Melanocyte of skin (primary cell): ENCODE results near the gene INPP1. TPM values are rescaled to one million over a fixed set of nuclear protein-coding genes. Genes with fewer than 3 reads are reported as not detected.

ENCODE experiments used
- total RNA-seq, 2 donors: library from RNA; depleted of rRNA; stranded (reverse); fragments of >200 nt; gene quantifications; 2 replicates each; pipeline ENCODE4 v1.2.3, GENCODE V29; 2012

The INPP1 gene, protein sequence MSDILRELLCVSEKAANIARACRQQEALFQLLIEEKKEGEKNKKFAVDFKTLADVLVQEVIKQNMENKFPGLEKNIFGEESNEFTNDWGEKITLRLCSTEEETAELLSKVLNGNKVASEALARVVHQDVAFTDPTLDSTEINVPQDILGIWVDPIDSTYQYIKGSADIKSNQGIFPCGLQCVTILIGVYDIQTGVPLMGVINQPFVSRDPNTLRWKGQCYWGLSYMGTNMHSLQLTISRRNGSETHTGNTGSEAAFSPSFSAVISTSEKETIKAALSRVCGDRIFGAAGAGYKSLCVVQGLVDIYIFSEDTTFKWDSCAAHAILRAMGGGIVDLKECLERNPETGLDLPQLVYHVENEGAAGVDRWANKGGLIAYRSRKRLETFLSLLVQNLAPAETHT
- total RNA-seq: 10 to 100 TPM in 1 of 2 donors, 1 to 10 TPM in 1; 7.6 to 11.3 TPM

DNA sequence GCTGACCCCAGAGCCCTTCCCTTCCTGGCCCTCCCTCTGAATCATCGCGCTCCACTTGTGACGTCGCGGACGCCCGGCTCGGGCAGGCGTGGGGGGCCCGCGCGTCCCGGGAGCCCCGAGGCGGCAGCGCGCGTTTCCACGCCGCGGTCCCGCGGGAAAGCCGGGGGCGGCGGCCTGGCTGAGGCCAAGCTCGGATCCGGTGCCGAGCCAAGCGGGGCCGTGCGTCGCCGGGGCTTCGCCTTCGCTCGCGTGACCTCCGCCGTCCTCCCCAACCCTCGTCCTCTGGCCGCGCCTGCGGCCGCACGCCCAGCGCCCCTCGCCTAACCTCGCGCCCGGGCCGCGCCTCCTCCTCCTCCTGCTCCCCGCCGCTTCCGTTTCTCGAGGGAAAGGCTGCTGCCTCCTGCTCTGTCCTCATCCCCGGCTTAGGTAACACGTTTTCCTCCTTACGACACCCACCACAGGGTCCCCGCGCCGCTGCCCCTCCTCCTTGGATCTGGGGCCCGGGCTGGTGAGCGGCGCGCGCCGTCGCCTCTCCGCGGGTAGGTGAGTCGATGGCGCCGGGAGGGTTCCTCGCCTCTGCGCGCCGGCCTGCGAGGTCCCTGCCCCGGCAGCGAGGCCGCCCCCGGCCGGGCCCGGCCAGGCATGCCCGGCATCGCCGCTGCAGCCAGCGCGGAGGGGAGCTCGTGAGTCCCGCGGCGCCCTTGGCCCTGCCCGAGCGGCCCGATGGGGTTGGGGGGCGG is at the start of gene INPP1:
INPP1 (plus strand) TSS at position 54 of the 740 bp plus-strand sequence. CDS start 16,514 bp downstream, outside the sequence.

DNA sequence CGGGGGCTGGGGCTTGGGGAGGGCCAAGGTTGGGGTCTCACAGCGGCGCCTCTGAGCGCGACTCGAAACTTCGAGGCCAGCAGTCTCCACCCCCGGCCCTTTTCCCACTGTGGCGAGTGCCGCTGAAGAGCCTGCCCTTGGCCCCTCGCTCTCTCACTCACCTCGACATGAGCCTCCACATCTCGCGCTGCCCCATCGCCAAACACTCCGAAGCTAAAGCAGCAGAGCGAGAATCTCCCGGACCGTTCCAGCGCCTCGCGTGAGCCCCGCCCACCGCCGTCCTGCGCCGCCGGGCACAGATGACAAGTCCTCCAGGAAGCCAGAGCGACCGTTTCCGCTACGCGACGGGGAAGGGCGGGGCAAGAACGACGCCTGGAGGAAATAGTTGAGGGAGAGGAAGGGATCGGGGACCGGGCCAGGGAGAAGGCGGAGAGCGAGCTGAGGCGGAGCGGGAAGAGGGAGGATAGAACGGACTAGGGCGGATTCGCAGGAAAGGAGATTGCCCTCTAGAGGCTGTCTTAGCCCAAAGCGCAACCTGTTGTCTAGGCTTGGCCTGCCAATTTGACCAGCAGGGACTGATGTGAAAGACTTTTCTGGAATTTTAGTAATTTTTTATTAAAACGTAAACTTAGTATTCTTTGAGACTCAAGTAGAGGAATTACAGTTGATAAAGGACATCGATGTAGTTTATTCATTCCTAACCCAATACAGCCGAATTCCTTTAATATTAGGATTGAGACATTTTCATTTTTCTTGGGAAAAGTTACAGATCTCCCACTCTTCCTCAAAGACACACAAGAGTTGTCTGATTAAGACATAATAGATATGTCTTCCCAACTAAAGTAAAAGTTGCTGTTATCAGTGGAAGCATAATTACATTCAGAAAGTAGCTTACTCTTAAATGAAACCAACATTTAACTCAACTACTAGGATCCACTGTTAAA is 23.6 kb upstream of the INPP1 start, which contains the start of gene HIBCH:
HIBCH (minus strand) TSS at position 272 of the 944 bp plus-strand sequence; CDS start at position 196, 76 bp downstream.

DNA sequence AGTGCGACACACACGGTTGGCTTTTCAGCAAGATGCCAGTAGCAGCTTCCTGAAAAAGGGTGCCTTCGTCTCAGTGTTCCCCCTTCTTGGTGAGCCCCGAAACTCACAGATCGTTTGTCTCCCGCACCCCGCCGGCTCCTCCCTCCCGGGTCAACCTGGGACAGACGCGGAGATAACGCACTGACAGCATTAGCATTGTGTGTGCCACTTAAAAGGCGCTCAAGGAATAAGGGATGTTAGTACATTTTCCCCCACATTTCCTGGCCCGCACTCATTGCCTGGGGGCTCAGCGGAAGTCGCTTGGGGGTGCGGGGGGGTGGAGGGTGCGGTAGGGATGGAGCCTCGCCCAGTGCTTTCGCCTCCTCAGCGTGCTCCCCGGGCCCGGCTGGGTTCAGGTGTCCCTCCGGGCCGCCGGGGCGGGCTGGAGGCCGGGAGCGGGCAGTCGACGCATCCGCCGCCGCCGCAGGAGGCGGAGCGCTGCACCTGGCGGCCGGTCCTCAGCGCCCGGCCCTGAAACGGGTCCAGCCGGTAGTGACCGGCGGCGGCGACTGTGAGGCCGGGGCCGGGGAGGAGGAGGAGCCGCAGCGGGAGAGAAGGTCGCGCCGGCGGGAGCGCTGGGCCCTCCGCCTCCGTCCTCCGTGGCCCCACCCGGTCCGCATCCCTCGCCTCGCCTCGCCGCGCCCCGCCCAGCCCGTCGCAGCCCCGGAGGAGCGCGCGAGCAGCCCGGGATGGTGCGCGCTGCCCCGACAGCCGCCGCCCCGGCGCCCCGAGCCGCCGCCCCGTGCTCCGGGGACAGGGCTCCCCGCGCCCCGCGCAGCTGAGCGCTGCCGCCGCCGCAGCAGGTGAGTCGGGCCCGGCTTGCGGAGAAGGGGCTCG is 64.5 kb downstream of the INPP1 start, which contains the start of gene MFSD6:
MFSD6 (plus strand) TSS at position 694 of the 876 bp plus-strand sequence. CDS start 27,675 bp downstream, outside the sequence.

Other genes with a start within 250 kb of the INPP1 start
- gene HIBCH, start 23.8 kb upstream of the INPP1 start, total RNA-seq: 10 to 100 TPM; 13.1 to 23.3 TPM
- gene MFSD6, start 64.8 kb downstream of the INPP1 start, total RNA-seq: 10 to 100 TPM in 1 of 2 donors, 1 to 10 TPM in 1; 8.0 to 16.2 TPM
- gene NEMP2, start 191.1 kb downstream of the INPP1 start, total RNA-seq: 1 to 10 TPM; 8.7 to 9.6 TPM